Measurements from ENCODE around the gene SRD5A2. TPM values are rescaled to one million over a fixed set of nuclear protein-coding genes. Genes with fewer than 3 reads are reported as not detected.

Gene SRD5A2
- total RNA-seq, 2 experiments from 2014 or later: not detected

DNA sequence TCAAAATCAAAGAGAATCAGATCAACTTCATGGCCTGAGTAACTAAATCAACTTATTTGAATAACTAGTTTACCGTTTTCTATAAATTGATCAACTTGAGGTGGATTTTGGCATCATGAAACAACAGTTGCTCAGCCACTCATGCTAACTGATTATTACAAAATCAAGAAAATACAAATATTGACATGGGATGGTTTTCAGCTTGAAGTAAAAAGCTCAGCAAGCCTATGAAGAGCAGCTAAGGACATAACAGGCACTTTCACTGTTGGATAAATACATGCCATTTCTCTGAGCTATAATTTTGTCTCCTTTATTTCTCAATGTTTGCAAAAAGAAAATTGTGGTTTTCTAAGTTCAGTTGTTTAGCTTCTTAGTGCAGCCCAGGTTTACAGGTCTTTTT, 18.9 kb downstream of the SRD5A2 start:
- Mint-ChIP-seq H3K27me3 (peaks cover 16% of the 10 kb centered on the region), H3K27ac (no peak overlapping the region), H3K4me1 (no peaks in the 10 kb centered on the region), H3K9me3 (ENCODE audit: low read depth) (no peaks in the 10 kb centered on the region), H3K4me3 (no peak overlapping the region), H3K36me3 (ENCODE audit: low read depth) (no peaks in the 10 kb centered on the region)
- ChIA-PET CTCF (interaction anchor here (0.6 to 0.7 kb wide), 2 partner anchors 391 to 1460 kb away, joined by 3 read pairs; no protein-coding TSS in a partner anchor), POLR2A (no interaction called here)
- DNase-seq: no peak
- ATAC-seq: no peak
- intact Hi-C loops (cut with DNase I, micrococcal nuclease): no loop called here

DNA sequence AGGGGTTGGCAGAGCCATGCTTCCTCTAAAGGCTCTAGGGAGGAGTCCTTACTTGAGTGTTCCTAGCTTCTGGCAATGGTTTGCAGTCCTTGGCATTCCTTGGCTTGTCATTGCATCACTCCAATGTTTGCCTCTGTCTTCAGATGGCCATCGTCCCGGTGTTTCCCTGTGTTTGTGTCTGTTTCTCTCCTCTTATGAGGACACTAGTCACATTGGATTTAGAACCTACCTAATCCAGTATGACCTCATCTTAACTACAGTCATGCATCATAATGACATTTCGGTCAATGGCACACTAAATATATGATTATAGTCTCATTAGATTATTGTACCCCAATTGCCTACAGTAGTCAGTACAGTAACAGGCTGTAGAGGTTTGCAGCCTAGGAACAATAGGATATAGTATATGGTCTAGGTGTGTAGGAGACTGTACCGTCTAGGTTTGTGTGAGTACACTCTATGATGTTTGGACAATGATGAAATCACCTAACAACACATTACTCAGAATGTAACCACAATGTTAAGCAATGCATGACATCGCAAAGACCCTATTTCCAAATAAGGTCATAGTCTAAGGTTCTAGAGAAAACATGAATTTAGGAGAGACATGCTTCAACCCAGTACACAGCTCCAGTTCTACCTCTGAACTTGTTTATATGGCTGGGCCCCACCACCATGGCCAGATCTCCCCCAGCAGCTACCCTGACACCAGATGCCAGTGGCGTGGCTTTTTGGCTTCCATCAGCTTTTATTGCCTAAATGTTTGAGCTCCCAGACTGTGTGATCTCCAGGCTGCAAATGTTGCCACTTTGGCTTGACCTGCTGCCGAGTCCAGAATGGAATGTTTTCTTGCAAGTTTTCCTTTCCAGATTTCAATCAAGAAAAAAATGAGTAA, 22.1 kb downstream of the SRD5A2 start:
- no peak overlapping the region for H3K27ac Mint-ChIP-seq
- intact Hi-C loops (cut with DNase I, micrococcal nuclease): no loop called here
- H3K27me3 Mint-ChIP-seq: peaks cover 10% of the 10 kb centered on the region
- peaks cover 9% of the 10 kb centered on the region for H3K9me3 Mint-ChIP-seq (ENCODE audit: low read depth)
- no peak for ATAC-seq
- H3K4me3 Mint-ChIP-seq: no peak overlapping the region
- no peaks in the 10 kb centered on the region for H3K36me3 Mint-ChIP-seq (ENCODE audit: low read depth)
- H3K4me1 Mint-ChIP-seq: no peaks in the 10 kb centered on the region
- CTCF ChIA-PET: no interaction called here
- DNase-seq: no peak
- POLR2A ChIA-PET: no interaction called here

DNA sequence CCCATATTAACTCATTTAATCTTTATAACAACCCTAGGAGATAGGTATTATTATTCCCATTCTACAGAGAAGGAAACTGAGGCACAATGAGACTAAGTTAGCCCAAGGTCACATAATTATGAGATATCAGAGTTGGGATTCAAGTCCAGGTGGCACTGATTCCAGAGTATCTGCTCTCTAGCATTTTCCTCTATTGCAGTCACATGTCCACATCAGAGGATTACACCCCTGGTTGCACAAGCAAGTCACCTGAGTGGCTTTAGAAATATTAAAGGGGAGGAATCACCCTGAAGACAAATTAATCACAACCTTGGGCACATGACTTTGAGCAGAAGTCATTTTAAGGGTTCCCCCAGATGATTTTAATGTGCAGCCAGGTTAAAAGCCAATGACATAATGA, 23.8 kb downstream of the SRD5A2 start:
- H3K4me1 Mint-ChIP-seq: no peaks in the 10 kb centered on the region
- ATAC-seq: no peak
- CTCF ChIA-PET: no interaction called here
- H3K27me3 Mint-ChIP-seq: peaks cover 6% of the 10 kb centered on the region
- no peak for DNase-seq
- H3K4me3 Mint-ChIP-seq: no peak overlapping the region
- POLR2A ChIA-PET: no interaction called here
- intact Hi-C loops (cut with DNase I, micrococcal nuclease): no loop called here
- H3K9me3 Mint-ChIP-seq (ENCODE audit: low read depth): peaks cover 16% of the 10 kb centered on the region
- no peaks in the 10 kb centered on the region for H3K36me3 Mint-ChIP-seq (ENCODE audit: low read depth)
- no peak overlapping the region for H3K27ac Mint-ChIP-seq

DNA sequence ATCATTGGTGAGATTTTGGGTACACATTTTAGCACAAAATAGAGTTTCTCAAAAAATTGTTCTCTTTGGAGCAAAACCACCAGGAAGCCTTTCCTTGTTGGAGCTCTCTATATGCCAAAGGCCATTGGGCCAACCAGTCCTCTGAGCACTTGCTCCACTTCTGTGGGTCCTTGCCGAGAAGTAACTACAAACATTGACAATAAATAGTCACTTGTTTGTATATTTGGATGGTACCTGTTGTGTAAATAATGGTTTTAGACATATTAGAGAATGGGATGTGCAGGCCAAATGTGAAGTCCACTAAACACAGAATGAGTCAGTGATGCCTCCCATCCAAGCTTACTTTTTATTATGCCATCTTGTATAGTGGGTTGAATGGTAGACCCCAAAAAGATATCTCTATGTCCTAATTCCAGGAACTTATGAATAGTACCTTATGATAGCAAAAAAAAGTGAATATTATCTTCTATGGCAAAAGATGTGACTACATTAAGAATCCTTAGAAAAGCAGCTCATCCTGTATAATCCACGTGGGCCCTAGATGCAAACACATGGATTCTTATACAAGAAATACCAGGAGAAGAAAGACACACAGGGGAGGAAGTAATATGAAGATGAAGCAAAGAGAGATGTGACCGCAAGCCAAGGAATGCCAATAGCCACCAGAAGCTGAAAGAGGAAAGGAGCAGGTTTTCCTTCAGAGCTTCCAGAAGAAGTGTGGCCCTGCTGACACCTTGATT, 24.6 kb downstream of the SRD5A2 start:
- H3K27ac Mint-ChIP-seq: no peak overlapping the region
- intact Hi-C loops (cut with DNase I, micrococcal nuclease): no loop called here

DNA sequence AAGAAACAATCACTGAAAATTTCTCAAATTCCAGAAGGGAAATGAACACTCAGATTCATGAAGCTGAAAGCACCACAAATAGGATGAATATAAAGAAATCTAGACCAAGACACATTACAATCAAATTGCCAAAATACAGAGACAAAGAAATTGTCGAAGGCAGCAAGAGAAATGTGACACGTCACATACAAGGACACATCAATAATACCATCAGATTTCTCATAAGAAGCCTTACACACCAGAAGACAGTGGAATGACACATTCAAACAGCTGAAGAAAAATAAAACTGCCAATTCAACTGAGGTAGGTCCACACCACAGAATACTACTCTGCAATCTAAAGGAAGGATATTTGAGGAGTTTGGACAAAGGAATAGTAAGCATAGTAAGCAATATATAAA, 27.4 kb downstream of the SRD5A2 start:
- intact Hi-C loops (cut with DNase I, micrococcal nuclease): no loop called here
- DNase-seq (no peak), ATAC-seq (no peak)
- no peak overlapping the region for H3K27ac Mint-ChIP-seq
- H3K4me1 Mint-ChIP-seq: no peaks in the 10 kb centered on the region
- ChIA-PET CTCF (no interaction called here), POLR2A (no interaction called here)
- H3K4me3 Mint-ChIP-seq: no peak overlapping the region
- no peaks in the 10 kb centered on the region for H3K36me3 Mint-ChIP-seq (ENCODE audit: low read depth)
- H3K27me3 Mint-ChIP-seq: peaks cover 3% of the 10 kb centered on the region
- H3K9me3 Mint-ChIP-seq (ENCODE audit: low read depth): peaks cover 18% of the 10 kb centered on the region

More for the DNA sequence above, 24.6 kb downstream of the SRD5A2 start:
- ChIA-PET CTCF (interaction anchor here (1.0 kb wide), 1 partner anchor 18 kb away, joined by 3 read pairs; no protein-coding TSS in a partner anchor), POLR2A (no interaction called here)
- no peak for ATAC-seq
- Mint-ChIP-seq H3K27me3 (peaks cover 5% of the 10 kb centered on the region), H3K4me3 (no peak overlapping the region), H3K36me3 (ENCODE audit: low read depth) (no peaks in the 10 kb centered on the region), H3K4me1 (no peaks in the 10 kb centered on the region), H3K9me3 (ENCODE audit: low read depth) (peaks cover 16% of the 10 kb centered on the region)
- no peak for DNase-seq

DNA sequence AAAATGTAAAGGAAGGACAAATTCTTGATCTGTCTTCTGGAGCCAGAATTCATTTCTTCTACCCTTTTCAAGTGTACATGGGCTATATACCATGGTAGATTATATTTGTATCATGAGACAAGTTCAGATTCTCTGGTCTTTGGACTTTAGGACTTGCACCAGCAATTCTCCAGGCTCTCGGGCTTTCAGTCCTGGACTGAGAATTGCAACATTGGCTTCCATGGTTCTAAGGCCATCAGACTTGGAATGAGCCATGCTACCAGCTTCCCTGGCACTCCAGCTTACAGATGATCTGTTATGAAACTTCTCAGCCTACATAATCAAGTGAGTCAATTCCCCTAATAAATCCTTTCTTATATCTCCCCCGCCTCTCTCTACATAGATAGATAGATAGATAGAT, 33.3 kb downstream of the SRD5A2 start:
- intact Hi-C loops (cut with DNase I, micrococcal nuclease): no loop called here
- H3K27ac Mint-ChIP-seq: no peak overlapping the region
- ChIA-PET CTCF (no interaction called here), POLR2A (no interaction called here)
- H3K36me3 Mint-ChIP-seq (ENCODE audit: low read depth): no peaks in the 10 kb centered on the region
- ATAC-seq (no peak), DNase-seq (no peak)
- peaks cover 16% of the 10 kb centered on the region for H3K9me3 Mint-ChIP-seq (ENCODE audit: low read depth)
- H3K4me1 Mint-ChIP-seq: no peaks in the 10 kb centered on the region
- H3K4me3 Mint-ChIP-seq: no peak overlapping the region
- peaks cover 5% of the 10 kb centered on the region for H3K27me3 Mint-ChIP-seq

DNA sequence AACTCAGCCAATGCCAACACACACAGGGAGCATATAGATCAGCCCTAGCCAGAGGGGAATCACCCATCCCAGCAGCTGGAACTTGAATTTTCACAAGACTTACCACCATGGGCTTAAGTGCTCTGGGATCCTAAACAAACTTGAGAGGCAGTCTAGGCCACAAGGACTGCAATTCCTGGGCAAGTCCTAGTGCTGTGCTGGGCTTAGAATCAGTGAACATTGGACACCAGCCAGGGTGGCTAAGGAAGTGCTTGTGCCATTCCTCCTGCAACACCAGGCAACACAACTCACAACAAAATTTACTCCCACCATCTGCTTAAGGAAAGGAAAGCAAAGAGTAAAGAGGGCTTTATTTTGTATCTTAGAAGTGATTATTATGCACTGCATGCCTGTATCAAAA, 38.9 kb downstream of the SRD5A2 start:
- no peak for DNase-seq
- CTCF ChIA-PET: no interaction called here
- peaks cover 14% of the 10 kb centered on the region for H3K9me3 Mint-ChIP-seq (ENCODE audit: low read depth)
- no peak overlapping the region for H3K27ac Mint-ChIP-seq
- no peaks in the 10 kb centered on the region for H3K4me1 Mint-ChIP-seq
- intact Hi-C loops (cut with DNase I, micrococcal nuclease): no loop called here
- H3K4me3 Mint-ChIP-seq: no peak overlapping the region
- POLR2A ChIA-PET: no interaction called here
- no peaks in the 10 kb centered on the region for H3K36me3 Mint-ChIP-seq (ENCODE audit: low read depth)
- ATAC-seq: no peak
- peaks cover 6% of the 10 kb centered on the region for H3K27me3 Mint-ChIP-seq

DNA sequence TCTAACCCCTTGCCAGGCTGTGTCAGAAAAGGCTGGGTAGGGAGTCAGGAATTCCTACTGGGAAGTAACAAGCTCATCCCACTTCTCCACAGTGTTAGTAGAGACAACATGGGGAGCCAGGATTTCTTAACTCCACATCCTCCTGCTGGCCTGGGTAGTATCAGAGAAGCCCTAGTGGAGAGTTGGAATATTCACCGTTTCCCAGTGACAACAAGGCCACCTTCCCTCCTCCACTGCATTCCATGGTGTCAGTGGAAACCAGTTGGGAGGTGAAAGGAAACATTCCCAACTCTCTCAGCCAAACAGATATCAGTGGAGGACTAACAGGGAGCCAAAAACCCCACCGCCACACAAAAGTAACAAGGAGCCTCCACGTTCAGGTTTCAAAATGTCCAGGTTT, 41.2 kb downstream of the SRD5A2 start:
- Mint-ChIP-seq H3K27me3 (peaks cover 8% of the 10 kb centered on the region), H3K4me3 (no peak overlapping the region), H3K4me1 (no peaks in the 10 kb centered on the region), H3K36me3 (ENCODE audit: low read depth) (no peaks in the 10 kb centered on the region), H3K27ac (no peak overlapping the region), H3K9me3 (ENCODE audit: low read depth) (peaks cover 11% of the 10 kb centered on the region)
- ChIA-PET POLR2A (no interaction called here), CTCF (no interaction called here)
- DNase-seq: no peak
- intact Hi-C loops (cut with DNase I, micrococcal nuclease): no loop called here
- ATAC-seq: no peak

DNA sequence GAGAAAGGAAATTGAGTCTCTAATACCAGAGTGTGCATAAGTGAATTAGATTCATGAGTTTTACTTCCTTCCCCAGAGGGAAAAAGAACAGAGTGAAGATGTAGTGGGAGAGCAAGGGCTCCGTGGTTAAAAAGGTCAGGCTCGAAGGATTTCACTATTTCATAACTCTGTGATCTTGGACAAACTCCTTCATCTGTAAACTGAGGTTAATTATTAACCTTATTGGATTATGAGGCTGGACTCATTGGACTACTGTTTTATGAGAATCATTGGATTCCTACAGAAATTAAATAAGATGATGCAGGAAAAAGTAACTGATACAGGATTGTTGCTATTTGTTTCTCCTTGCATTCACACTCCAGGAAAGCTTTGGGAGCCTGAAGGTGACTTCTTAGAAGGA, 45.0 kb downstream of the SRD5A2 start:
- ATAC-seq (no peak), DNase-seq (no peak)
- CTCF ChIA-PET: interaction anchor here (1.1 kb wide), 1 partner anchor 13 kb away, joined by 4 read pairs; no protein-coding TSS in a partner anchor
- Mint-ChIP-seq H3K9me3 (ENCODE audit: low read depth) (no peaks in the 10 kb centered on the region), H3K27ac (no peak overlapping the region), H3K27me3 (peaks cover 7% of the 10 kb centered on the region), H3K4me1 (no peaks in the 10 kb centered on the region), H3K4me3 (no peak overlapping the region), H3K36me3 (ENCODE audit: low read depth) (no peaks in the 10 kb centered on the region)
- intact Hi-C loops (cut with DNase I, micrococcal nuclease): no loop called here
- POLR2A ChIA-PET: no interaction called here

DNA sequence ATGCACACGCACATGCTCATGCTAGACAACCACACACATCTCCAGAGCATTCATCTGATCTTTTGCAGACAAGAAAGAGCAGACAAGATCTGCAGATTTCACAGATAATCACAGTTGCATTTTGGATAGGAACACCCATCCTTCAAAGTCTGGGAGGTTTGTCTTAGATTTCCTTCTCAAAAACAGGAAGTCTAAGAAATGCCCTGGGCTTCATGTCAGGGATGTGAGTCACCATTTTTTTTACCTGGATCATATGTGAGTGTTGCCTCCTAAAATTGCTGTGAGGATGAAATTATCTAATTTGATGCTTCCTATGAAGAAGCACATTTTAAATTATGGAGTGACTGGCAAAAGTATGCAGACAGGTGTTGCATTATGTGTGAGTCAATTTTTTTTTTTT, 46.1 kb downstream of the SRD5A2 start:
- no peak overlapping the region for H3K4me3 Mint-ChIP-seq
- intact Hi-C loops (cut with DNase I, micrococcal nuclease): no loop called here
- no peak overlapping the region for H3K27ac Mint-ChIP-seq
- DNase-seq: no peak
- ChIA-PET POLR2A (no interaction called here), CTCF (interaction anchor here (1.8 kb wide), 1 partner anchor 11 kb away, joined by 6 read pairs; no protein-coding TSS in a partner anchor)
- peaks cover 7% of the 10 kb centered on the region for H3K27me3 Mint-ChIP-seq
- no peaks in the 10 kb centered on the region for H3K4me1 Mint-ChIP-seq
- H3K9me3 Mint-ChIP-seq (ENCODE audit: low read depth): no peaks in the 10 kb centered on the region
- H3K36me3 Mint-ChIP-seq (ENCODE audit: low read depth): no peaks in the 10 kb centered on the region
- ATAC-seq: no peak

DNA sequence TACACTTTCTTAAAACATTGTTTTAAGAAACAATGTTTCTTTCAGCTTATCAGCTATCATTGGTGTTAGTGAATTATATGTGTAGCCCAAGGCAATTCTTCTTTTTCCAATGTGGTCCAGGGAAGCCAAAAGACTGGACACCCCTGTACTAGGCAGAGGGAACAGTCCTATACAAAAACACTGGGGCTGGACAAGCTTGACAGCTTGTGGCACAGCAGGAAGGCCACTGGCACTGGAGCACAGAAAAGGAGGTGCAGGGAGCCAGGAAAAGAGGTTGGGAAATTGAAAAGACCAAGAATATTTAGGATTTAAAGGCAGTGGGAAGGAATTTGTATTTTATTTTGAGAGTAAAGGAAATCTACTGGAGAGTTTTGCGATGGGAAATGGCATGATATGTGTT, 47.7 kb downstream of the SRD5A2 start:
- Mint-ChIP-seq H3K36me3 (ENCODE audit: low read depth) (no peaks in the 10 kb centered on the region), H3K4me1 (no peaks in the 10 kb centered on the region), H3K4me3 (no peak overlapping the region), H3K9me3 (ENCODE audit: low read depth) (no peaks in the 10 kb centered on the region), H3K27ac (no peak overlapping the region), H3K27me3 (peaks cover 12% of the 10 kb centered on the region)
- ATAC-seq (no peak), DNase-seq (no peak)
- ChIA-PET CTCF (interaction anchor here (1.8 kb wide), 1 partner anchor 9 kb away, joined by 6 read pairs; no protein-coding TSS in a partner anchor), POLR2A (no interaction called here)
- intact Hi-C loops (cut with DNase I, micrococcal nuclease): no loop called here

DNA sequence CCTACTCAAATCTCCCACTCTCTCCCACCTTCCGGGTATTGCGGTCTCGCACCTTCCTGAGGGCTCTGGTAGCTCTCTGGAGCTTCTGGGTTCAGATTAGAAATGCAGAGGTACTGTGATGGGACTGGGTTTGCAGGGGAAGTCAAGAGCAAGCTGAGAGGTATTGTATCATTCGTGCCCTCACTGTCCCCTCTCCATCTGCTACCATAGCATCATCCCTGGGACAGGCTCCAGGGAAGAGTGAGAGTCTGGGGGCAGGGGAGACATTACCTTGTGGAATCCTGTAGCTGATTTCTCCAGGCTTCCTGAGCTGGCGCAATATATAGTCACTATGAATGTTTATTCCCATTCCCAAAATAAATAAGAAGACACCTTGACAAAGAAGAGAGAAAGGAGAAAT, 49.6 kb downstream of the SRD5A2 start:
- peaks cover 11% of the 10 kb centered on the region for H3K27me3 Mint-ChIP-seq
- intact Hi-C loops (cut with DNase I, micrococcal nuclease): no loop called here
- no peaks in the 10 kb centered on the region for H3K9me3 Mint-ChIP-seq (ENCODE audit: low read depth)
- no peak overlapping the region for H3K27ac Mint-ChIP-seq
- ChIA-PET POLR2A (no interaction called here), CTCF (interaction anchor here (1.1 kb wide), 1 partner anchor 9 kb away, joined by 4 read pairs; no protein-coding TSS in a partner anchor)
- ATAC-seq: no peak
- no peak for DNase-seq
- no peaks in the 10 kb centered on the region for H3K36me3 Mint-ChIP-seq (ENCODE audit: low read depth)
- no peaks in the 10 kb centered on the region for H3K4me1 Mint-ChIP-seq
- no peak overlapping the region for H3K4me3 Mint-ChIP-seq
